NCI-H345 treated with DMSO at 0.1 percent for 48 hours (cell line): ENCODE measurements around the gene VTN.

Experiments used
- DNase-seq: peaks from one replicate; lab custom pipeline; 2025; ENCODE audit not compliant: unreplicated experiment; lab: John Stamatoyannopoulos, UW

The VTN gene

DNA sequence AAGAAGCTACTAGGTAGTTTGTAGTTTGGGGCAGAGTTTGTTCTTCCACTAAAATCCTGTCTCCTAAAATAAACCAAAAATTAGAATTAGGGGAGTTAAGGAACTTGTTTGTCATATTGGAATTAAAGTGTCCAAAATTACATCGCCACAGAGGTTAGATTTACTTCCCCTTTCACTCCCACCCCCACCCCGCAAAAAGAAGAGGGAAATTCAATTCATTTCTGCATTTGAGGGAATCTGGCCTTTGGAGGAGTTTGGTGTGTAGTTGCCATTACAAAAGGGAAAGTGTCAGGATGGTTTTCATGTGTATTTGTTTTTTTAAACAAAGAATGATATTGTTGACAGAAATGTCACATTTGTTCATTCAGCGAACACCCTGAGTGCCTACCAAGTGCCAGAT is 45.3 kb downstream of the VTN start:
- DNase-seq, result no peak

DNA sequence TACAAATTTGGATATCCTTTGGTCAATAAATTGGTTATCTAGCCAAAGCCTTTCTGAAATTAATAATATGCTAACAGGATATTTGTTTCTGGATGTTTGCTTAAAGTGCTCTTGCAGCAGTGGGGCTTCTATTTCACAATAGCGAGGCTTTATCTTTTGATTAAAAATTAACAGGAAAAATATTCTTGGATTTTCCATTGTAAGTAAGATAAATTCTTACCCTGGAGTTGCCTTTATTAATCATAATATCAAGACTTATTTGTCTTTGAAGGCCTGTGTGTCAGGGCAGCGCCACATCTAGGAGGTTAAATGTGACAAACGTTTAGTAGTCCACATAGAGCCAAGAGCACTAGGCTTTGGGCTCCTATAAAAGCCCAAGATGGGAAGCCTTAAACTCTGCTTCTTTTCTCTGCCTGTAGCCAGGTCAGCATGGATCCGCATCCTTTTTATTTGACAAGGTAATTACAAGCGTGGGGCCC is 45.8 kb downstream of the VTN start:
- no peak for DNase-seq

DNA sequence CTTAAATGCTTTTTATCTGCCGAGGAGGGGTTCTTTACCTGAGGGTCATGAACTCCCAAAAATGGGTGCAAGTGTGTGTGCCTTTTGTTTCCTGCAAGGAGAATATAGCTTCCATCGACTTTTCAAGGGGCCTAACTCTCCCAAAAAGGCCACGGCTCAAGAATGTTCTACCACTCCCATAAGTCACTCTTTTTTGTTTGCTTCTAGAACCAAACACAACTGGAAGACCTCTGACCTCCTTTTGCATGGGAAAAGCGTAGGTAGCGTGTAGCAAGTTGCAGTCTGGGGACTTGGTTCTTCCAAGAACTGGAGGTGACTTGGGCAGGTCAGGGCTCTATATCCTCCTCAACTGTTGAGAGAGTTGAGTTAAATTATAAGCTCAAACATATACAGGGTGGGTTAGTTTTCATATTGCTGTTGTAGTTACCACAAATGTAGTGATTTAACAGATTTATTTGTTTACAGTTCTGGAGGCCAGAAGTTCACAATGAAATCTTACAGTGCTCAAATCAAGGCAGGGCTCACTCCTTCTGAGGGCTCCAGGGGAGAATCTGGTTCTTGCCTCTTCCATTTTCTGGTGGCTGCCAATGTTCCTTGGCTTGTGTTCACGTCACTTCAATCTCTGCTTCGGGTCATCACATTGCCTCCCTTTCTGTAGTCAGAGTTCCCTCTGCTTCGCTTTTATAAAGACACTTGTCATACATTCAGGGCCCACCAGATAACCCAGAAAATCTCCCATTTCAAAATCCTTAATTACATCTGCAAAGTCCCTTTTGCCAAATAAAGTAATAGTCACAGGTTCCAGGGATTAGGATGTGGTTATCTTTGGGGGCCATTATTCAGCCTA is 49.7 kb downstream of the VTN start:
- no peak for DNase-seq

DNA sequence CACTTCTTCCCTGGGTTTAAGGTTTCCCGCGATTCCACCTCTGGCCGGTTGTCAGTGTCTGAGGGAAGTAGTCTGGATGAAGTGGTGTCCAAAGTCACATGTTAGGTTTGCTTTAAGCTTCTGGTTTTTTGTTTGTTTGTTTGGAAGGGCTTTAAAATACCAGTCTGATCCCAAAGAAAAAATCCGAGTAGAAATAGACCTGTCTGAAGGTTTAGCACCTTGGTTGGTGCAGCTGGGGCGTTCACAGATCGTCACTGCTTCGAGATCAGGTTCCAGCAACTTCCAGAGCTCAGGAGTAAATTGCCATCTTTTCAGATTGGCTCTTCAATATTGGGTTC is 50.5 kb downstream of the VTN start:
- DNase-seq, result no peak

DNA sequence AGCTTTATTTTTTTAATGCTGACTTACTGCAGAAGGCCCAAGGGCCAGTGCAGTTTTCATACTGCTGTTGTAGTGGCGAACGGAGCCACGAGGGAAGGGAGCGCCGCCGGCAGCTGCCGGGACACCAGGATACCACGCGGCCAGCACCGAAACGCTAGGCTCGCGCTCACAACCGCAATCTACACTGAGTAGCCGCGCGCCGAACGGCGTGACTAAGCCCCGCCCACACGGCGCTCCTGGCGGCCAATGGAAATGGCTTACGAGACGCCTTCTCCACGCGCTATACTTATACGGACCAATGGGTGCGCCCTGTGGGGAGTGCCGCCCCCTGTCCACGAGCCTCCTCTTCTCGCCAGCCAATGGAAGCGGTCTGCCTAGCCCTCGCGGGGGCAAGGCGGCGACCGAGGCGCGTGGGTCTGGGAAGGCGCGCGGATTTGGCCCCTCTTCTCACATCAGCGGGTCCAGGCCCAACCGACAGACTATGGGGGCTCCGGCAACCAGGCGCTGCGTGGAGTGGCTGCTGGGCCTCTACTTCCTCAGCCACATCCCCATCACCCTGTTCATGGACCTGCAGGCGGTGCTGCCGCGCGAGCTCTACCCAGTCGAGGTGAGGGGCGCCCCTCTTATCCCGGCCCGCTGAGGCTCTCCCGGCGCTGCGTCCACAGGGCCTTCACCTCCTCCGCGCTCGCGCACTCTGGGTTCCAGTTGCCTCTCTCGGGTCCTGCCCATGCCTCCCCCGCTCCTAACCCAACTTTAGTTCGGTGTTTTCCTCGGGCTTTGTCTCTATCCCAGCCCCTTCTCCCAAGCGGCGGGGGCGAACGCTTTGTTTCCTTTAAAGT is 51.1 kb downstream of the VTN start, which contains the start of gene TMEM97:
TMEM97 (plus strand) TSS at position 442 of the 839 bp plus-strand sequence; CDS start at position 482, 40 bp downstream.
- peak; percentile 98 for DNase-seq

DNA sequence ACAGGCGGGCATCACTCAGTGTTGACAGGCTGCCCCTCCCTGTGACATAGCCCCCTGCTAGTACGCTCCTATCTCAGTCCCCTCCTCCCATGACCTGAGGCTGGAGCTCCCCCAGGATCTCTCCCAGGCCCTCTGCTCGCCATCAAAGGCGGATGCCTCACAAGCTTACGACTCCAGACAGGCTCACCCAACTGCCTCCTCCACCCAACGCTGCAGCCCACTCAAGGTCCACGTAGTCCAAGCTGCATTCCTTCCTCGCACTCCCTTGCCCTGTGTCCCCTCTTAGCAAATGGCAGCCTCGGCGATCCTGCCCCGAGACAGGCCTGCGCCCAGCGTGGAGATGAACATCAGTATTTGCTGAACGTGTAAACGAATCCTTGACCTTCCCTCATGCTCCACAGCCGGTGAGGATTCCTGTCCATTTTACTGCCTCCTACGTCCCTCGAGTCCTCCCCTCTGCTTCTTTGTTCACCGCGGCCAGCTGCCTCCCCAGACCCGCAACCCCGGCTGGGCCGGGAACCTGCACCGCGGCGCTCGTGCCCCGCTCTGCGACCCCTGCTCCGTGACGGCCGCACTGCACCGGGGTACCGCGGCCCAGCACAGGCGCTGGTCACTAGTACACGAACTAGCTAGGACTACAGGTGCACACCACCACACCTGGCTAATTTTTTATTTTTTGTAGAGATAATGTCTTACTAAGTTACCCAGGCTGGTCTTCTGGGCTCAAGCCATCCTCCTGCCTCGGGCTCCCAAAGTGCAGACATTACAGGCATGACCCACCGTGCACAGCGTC is 51.9 kb downstream of the VTN start:
- no peak for DNase-seq
